ENCODE data around the gene ATF6B. TPM values are rescaled to one million over a fixed set of nuclear protein-coding genes. Genes with fewer than 3 reads are reported as not detected.
A peak's percentile ranks its signal among the peaks of the same experiment; 100 is the strongest.

ATF6B gene
- 10 to 100 TPM; 20.4 to 29.0 TPM for total RNA-seq
- polyA plus RNA-seq (ENCODE audit: insufficient read length in 2 of 2) = 10 to 100 TPM; 84.1 to 99.9 TPM
- long read RNA-seq, donor 1, transcript ATF6B-212 (5 exons, 564 nt) = minor isoform, 7 of 59 reads
- long read RNA-seq, donor 1, transcript ATF6B-210 (18 exons, 2,620 nt) = major isoform, 10 of 59 reads
- long read RNA-seq, donor 1, transcript ATF6B-216 (8 exons, 1,176 nt) = minor isoform, 9 of 59 reads
- long read RNA-seq, donor 1, partial matches to known transcripts = 31 of 59 reads
- long read RNA-seq, donor 1, other reads (novel, unspliced or antisense) = 0 of 59 reads
- long read RNA-seq, donor 2, transcript ATF6B-210 (18 exons, 2,620 nt) = minor isoform, 5 of 38 reads
- long read RNA-seq, donor 2, transcript ATF6B-216 (8 exons, 1,176 nt) = major isoform, 6 of 38 reads
- long read RNA-seq, donor 2, partial matches to known transcripts = 21 of 38 reads
- long read RNA-seq, donor 2, other reads (novel, unspliced or antisense) = 0 of 38 reads
- long read RNA-seq, donor 3, transcript ATF6B-212 (5 exons, 564 nt) = minor isoform, 6 of 40 reads
- long read RNA-seq, donor 3, transcript ATF6B-216 (8 exons, 1,176 nt) = major isoform, 9 of 40 reads
- long read RNA-seq, donor 3, partial matches to known transcripts = 22 of 40 reads
- long read RNA-seq, donor 3, other reads (novel, unspliced or antisense) = 0 of 40 reads
- long read RNA-seq, donor 4, transcript ATF6B-212 (5 exons, 564 nt) = minor isoform, 11 of 87 reads
- long read RNA-seq, donor 4, transcript ATF6B-210 (18 exons, 2,620 nt) = minor isoform, 7 of 87 reads
- long read RNA-seq, donor 4, transcript ATF6B-216 (8 exons, 1,176 nt) = major isoform, 22 of 87 reads
- long read RNA-seq, donor 4, partial matches to known transcripts = 46 of 87 reads
- long read RNA-seq, donor 4, other reads (novel, unspliced or antisense) = 0 of 87 reads

DNA sequence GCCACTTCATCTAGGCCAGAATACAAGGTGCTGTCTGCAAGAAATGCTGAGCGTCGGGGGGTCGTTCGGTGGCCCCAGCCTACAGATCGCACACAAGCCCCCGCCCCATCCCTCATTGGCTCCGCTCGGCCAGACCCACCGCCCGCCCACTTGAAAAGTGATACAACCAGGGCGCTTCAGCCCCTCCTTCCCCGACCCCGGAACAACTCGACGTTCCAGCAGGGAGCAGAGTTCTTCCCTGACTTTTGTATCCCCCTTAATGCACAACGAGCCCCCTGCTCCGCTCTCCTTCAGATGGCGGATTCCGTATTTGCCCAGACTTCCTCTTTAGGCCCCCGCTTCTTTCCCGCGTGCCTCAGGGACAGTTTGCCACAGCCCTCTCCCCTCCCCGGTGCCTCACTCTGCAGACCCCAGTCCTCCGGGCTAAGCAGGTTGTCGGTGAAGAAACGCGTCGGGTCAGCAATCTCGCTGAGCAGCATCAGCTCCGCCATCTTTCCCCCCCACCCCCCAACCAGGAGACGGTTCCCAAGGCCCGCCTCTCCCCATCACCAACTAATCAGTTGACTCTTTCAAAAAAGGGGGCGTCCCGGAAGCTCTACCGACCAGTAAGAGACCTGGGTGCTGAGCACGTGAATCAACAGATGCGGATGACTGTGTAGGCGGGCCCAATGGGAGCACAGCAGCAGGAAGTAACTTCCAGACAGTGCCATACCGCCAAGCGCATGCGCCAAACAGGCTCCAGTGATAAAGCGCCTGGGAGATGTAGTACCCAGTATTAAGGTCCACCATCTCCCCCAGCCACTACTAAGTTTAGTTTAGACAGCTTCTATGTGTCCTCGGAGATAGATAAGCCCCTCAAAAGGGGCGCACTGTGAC, at the start of gene ATF6B:
ATF6B (minus strand) TSS at position 530 of the 876 bp plus-strand sequence; CDS start at position 491, 39 bp downstream.
- WGBS (ENCODE audit: insufficient coverage) = under 1% methylated on average over 38 of the region's 44 CpGs
- no peaks in the 10 kb centered on the region for H3K27me3 ChIP-seq (ENCODE audit: control insufficient read depth, insufficient read depth, low read length)
- peak within 1 kb of the TSS; percentile 99 for H3K4me3 ChIP-seq (ENCODE audit: low read depth, low read length)
- DNase-seq (ENCODE audit: low read depth in 4 of 6, low spot score in 6 of 6) = peak; percentile 88 to 100 (median 98)
- peak within 1 kb of the TSS; percentile 99 for H3K27ac ChIP-seq (ENCODE audit: low read depth, low read length)
- peaks cover 31% of the 10 kb centered on the region for H3K4me1 ChIP-seq (ENCODE audit: control insufficient read depth, insufficient read depth, low read length)
- H3K9me3 ChIP-seq (ENCODE audit: control insufficient read depth, insufficient read depth, low read length) = no peaks in the 10 kb centered on the region
- peaks cover 32% of the 10 kb centered on the region for H3K36me3 ChIP-seq (ENCODE audit: control insufficient read depth, insufficient read depth, low read length)

DNA sequence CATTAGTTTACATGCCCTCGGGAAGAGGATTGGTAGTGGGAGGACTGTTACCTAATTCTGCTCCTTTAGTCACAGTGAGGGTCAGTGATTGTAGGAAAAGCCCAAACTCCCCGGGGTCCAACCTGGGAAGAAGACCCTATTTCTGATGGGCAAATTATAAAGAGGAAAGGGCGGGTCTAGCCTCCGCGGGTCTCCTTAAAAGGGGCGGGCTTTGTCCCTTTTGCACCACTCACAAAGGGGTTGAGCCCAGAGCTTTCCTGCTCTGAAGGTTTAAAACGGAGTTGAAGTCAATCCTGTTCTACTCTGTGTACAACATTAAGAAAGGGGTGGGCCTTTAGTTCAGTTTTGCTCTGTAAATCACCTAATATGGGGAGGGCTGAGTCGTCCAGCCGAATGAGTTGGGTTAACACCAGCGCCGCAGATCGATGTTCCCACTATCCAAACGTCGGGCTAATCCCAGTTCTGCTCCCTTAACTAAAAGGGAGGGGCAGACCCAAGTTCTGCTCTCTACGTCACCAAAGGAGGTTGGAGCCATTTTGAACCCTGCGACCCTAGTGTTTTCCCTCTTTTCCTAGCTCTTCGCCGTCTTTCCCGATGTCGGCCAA, 49.2 kb upstream of the ATF6B start:
- DNase-seq (ENCODE audit: low read depth in 4 of 6, low spot score in 6 of 6) = no peak
- H3K36me3 ChIP-seq (ENCODE audit: control insufficient read depth, insufficient read depth, low read length) = peaks cover 20% of the 10 kb centered on the region
- peak overlapping the region; percentile 100 for H3K27ac ChIP-seq (ENCODE audit: low read depth, low read length)
- 1% methylated on average over 20 of the region's 20 CpGs for WGBS (ENCODE audit: insufficient coverage)
- no peaks in the 10 kb centered on the region for H3K27me3 ChIP-seq (ENCODE audit: control insufficient read depth, insufficient read depth, low read length)
- no peaks in the 10 kb centered on the region for H3K9me3 ChIP-seq (ENCODE audit: control insufficient read depth, insufficient read depth, low read length)
- H3K4me3 ChIP-seq (ENCODE audit: low read depth, low read length) = peak overlapping the region; percentile 98
- peaks cover 27% of the 10 kb centered on the region for H3K4me1 ChIP-seq (ENCODE audit: control insufficient read depth, insufficient read depth, low read length)

GRCh38 chr6:32176476-32177182, 48.6 kb upstream of the ATF6B start:
- no peaks in the 10 kb centered on the region for H3K9me3 ChIP-seq (ENCODE audit: control insufficient read depth, insufficient read depth, low read length)
- H3K27ac ChIP-seq (ENCODE audit: low read depth, low read length) = peak overlapping the region; percentile 100
- no peaks in the 10 kb centered on the region for H3K27me3 ChIP-seq (ENCODE audit: control insufficient read depth, insufficient read depth, low read length)
- peaks cover 23% of the 10 kb centered on the region for H3K4me1 ChIP-seq (ENCODE audit: control insufficient read depth, insufficient read depth, low read length)
- 0% methylated on average over 1 of the region's 5 CpGs for WGBS (ENCODE audit: insufficient coverage)
- DNase-seq (ENCODE audit: low read depth in 4 of 6, low spot score in 6 of 6) = no peak
- peaks cover 13% of the 10 kb centered on the region for H3K36me3 ChIP-seq (ENCODE audit: control insufficient read depth, insufficient read depth, low read length)
- peak overlapping the region; percentile 98 for H3K4me3 ChIP-seq (ENCODE audit: low read depth, low read length)

- no peaks in the 10 kb centered on the region for H3K27me3 ChIP-seq (ENCODE audit: control insufficient read depth, insufficient read depth, low read length)
- peaks cover 14% of the 10 kb centered on the region for H3K36me3 ChIP-seq (ENCODE audit: control insufficient read depth, insufficient read depth, low read length)
- H3K9me3 ChIP-seq (ENCODE audit: control insufficient read depth, insufficient read depth, low read length) = no peaks in the 10 kb centered on the region
- peaks cover 23% of the 10 kb centered on the region for H3K4me1 ChIP-seq (ENCODE audit: control insufficient read depth, insufficient read depth, low read length)
- DNase-seq (ENCODE audit: low read depth in 4 of 6, low spot score in 6 of 6) = peak; percentile 92 to 99 (median 97)
- peak within 1 kb of the TSS; percentile 98 for H3K4me3 ChIP-seq (ENCODE audit: low read depth, low read length)
- WGBS (ENCODE audit: insufficient coverage) = 0% methylated on average over 15 of the region's 27 CpGs
- peak within 1 kb of the TSS; percentile 100 for H3K27ac ChIP-seq (ENCODE audit: low read depth, low read length)
Observed at GRCh38 chr6:32175711-32176475, 47.8 kb upstream of the ATF6B start, which contains the start of gene AGPAT1. AGPAT1 (minus strand) TSS chr6:32176084; CDS start chr6:32171496, 4,588 bp downstream.

GRCh38 chr6:32175322-32175710, 47.3 kb upstream of the ATF6B start:
- Histone ChIP-seq H3K4me1 (ENCODE audit: control insufficient read depth, insufficient read depth, low read length) (peaks cover 23% of the 10 kb centered on the region), H3K9me3 (ENCODE audit: control insufficient read depth, insufficient read depth, low read length) (no peaks in the 10 kb centered on the region), H3K4me3 (ENCODE audit: low read depth, low read length) (peak overlapping the region; percentile 98), H3K27ac (ENCODE audit: low read depth, low read length) (peak overlapping the region; percentile 86), H3K36me3 (ENCODE audit: control insufficient read depth, insufficient read depth, low read length) (peaks cover 18% of the 10 kb centered on the region), H3K27me3 (ENCODE audit: control insufficient read depth, insufficient read depth, low read length) (no peaks in the 10 kb centered on the region)
- peak in 1 of 6 donors; percentile 7 for DNase-seq (ENCODE audit: low read depth in 4 of 6, low spot score in 6 of 6)
- 0% methylated on average over 2 of the region's 2 CpGs for WGBS (ENCODE audit: insufficient coverage)

DNA sequence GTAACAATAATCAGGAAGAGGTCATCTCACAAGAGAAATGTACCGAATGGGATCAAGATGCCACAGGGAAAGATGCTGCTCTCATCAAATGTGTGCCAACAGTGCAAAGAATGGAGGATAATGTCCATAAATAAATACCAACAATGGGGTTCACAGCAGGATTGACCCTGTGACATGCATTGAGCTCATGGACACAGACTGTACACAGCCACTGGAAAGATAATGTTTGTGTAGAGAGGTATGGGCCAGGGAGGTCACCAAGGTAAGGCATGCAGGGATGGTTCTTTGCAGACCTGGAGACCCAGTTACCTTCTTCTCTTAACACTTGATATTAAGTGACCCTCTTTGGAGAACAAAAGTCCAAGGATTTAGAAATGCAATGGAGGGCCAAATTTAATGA, 46.4 kb upstream of the ATF6B start:
- Histone ChIP-seq H3K27me3 (ENCODE audit: control insufficient read depth, insufficient read depth, low read length) (no peaks in the 10 kb centered on the region), H3K27ac (ENCODE audit: low read depth, low read length) (no peak overlapping the region), H3K36me3 (ENCODE audit: control insufficient read depth, insufficient read depth, low read length) (peaks cover 21% of the 10 kb centered on the region), H3K4me3 (ENCODE audit: low read depth, low read length) (no peak overlapping the region), H3K4me1 (ENCODE audit: control insufficient read depth, insufficient read depth, low read length) (peaks cover 22% of the 10 kb centered on the region), H3K9me3 (ENCODE audit: control insufficient read depth, insufficient read depth, low read length) (no peaks in the 10 kb centered on the region)
- no peak for DNase-seq (ENCODE audit: low read depth in 4 of 6, low spot score in 6 of 6)
- 57% methylated on average over 1 of the region's 1 CpG for WGBS (ENCODE audit: insufficient coverage)

DNA sequence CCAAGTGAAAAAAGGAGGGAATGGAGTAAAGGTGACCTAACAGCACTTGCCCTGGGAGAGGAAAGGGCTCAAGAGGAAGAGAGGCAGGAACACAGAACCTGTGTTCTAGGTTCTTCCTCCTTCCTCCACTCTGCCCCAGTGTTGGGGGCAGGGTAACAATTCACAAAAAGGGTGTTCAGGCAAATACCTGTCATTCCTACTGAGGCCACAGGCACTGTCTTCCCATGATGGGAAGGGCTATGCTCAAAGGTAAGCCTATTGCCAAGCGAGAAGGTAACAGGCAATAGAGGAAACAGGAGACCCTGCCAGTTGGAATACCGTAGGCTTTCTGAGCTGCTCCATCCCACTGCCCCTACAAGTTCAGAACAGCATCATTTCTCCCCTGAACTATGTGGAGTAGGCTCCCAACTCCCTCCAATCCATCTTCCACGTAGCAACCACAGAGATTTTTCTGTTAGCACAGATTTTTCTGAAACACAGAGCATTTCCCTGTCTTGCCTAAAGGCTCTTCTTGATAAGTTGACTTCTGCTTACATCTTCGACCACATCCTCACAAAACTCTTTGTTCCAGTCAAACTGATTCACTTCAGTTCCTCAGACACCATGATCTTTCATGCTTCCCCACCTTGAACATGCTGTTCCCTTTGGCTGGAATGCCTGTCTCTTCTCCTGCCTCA, 45.1 kb upstream of the ATF6B start:
- DNase-seq (ENCODE audit: low read depth in 4 of 6, low spot score in 6 of 6) = no peak
- no peak overlapping the region for H3K27ac ChIP-seq (ENCODE audit: low read depth, low read length)
- H3K4me3 ChIP-seq (ENCODE audit: low read depth, low read length) = no peak overlapping the region
- H3K4me1 ChIP-seq (ENCODE audit: control insufficient read depth, insufficient read depth, low read length) = peaks cover 30% of the 10 kb centered on the region
- no peaks in the 10 kb centered on the region for H3K27me3 ChIP-seq (ENCODE audit: control insufficient read depth, insufficient read depth, low read length)
- no peaks in the 10 kb centered on the region for H3K9me3 ChIP-seq (ENCODE audit: control insufficient read depth, insufficient read depth, low read length)
- peaks cover 33% of the 10 kb centered on the region for H3K36me3 ChIP-seq (ENCODE audit: control insufficient read depth, insufficient read depth, low read length)
- 85% methylated on average over 4 of the region's 4 CpGs for WGBS (ENCODE audit: insufficient coverage)
